HepG2 (cell line): ENCODE data around the gene SLC2A5. TPM values are rescaled to one million over a fixed set of nuclear protein-coding genes. Genes with fewer than 3 reads are reported as not detected.

Experiments used
- ARNT2 ChIP-seq: sonication (generic); formaldehyde crosslinking; IDR thresholded peaks from 2 replicates; pipeline ENCODE4 v1.8.0; 2022; ENCODE audit warnings: mild to moderate bottlenecking, low read depth, missing genetic modification reagents, moderate library complexity
- CHCHD3 ChIP-seq: sonication (generic); formaldehyde crosslinking; IDR thresholded peaks from 2 replicates; pipeline ENCODE4 v1.8.0; 2022; ENCODE audit warnings: mild to moderate bottlenecking, missing genetic modification reagents, moderate library complexity
- DBP ChIP-seq: sonication (generic); formaldehyde crosslinking; IDR thresholded peaks from 2 replicates; pipeline ENCODE4 v1.4.0; 2020; ENCODE audit warnings: missing genetic modification reagents; ENCODE audit errors: not compliant biosample characterization
- FOXP4 ChIP-seq: sonication (generic); formaldehyde crosslinking; IDR thresholded peaks from 2 replicates; pipeline ENCODE4 v1.4.0; 2020; ENCODE audit warnings: missing genetic modification reagents
- IKZF1 ChIP-seq: fragments of 450-650 bp; IDR thresholded peaks from 2 replicates; pipeline ENCODE4 v1.7.1; 2016
- JARID2 ChIP-seq: sonication (generic); formaldehyde crosslinking; IDR thresholded peaks from 2 replicates; pipeline ENCODE4 v1.8.1; 2023; ENCODE audit warnings: missing genetic modification reagents, inconsistent platforms; ENCODE audit not compliant: insufficient replicate concordance
- MAFK ChIP-seq, 2 experiments: IDR thresholded peaks in 1 of 2; conservative IDR thresholded peaks in 1 of 2; 2 replicates each; pipeline ENCODE4 v1.6.1; 2011; ENCODE audit warnings: improper control_type of control experiment in 2 of 2, low read length in 2 of 2
- MXD1 ChIP-seq: sonication (generic); formaldehyde crosslinking; IDR thresholded peaks from 2 replicates; pipeline ENCODE4 v1.4.0; 2020; ENCODE audit warnings: mild to moderate bottlenecking, missing genetic modification reagents
- RFX1 ChIP-seq: fragments of 450-650 bp; IDR thresholded peaks from 2 replicates; pipeline ENCODE4 v1.6.1; 2017
- SMAD9 ChIP-seq: sonication (generic); formaldehyde crosslinking; IDR thresholded peaks from 2 replicates; pipeline ENCODE4 v1.5.1; 2020; ENCODE audit warnings: mild to moderate bottlenecking, missing genetic modification reagents
- SUZ12 ChIP-seq: fragments of 150-350 bp; IDR thresholded peaks from 2 replicates; pipeline ENCODE4 v1.6.1; 2014; ENCODE audit warnings: low read depth, low read length
- TARDBP ChIP-seq: sonication (generic); formaldehyde crosslinking; IDR thresholded peaks from 2 replicates; pipeline ENCODE4 v1.8.0; 2022; ENCODE audit warnings: mild to moderate bottlenecking, missing genetic modification reagents
- TCF12 ChIP-seq, 2 experiments: fragments of 450-650 bp in 1 of 2; sonication (generic) in 1 of 2; formaldehyde crosslinking in 1 of 2; IDR thresholded peaks; 2 replicates each; pipeline versions ENCODE4 v1.6.1 to v1.8.0; 2017 to 2022; ENCODE audit warnings: antibody characterized with exemption in 1 of 2, mild to moderate bottlenecking in 1 of 2, missing genetic modification reagents in 1 of 2, moderate library complexity in 1 of 2
- U2AF1 ChIP-seq: fragments of 200-400 bp; formaldehyde crosslinking; optimal IDR thresholded peaks from 2 replicates; pipeline ENCODE3; 2017; ENCODE audit warnings: mild to moderate bottlenecking, low read depth, low read length
- ZBTB1 ChIP-seq: sonication (generic); formaldehyde crosslinking; IDR thresholded peaks from 2 replicates; pipeline ENCODE4 v1.4.0; 2020; ENCODE audit warnings: missing genetic modification reagents, borderline replicate concordance
- ZNF263 ChIP-seq: sonication (generic); formaldehyde crosslinking; IDR thresholded peaks from 2 replicates; pipeline ENCODE4 v1.4.0; 2020; ENCODE audit warnings: missing genetic modification reagents
- ZNF331 ChIP-seq: sonication (generic); formaldehyde crosslinking; IDR thresholded peaks from 2 replicates; pipeline ENCODE4 v1.4.0; 2020; ENCODE audit warnings: missing genetic modification reagents
- ZNF333 ChIP-seq: sonication (generic); formaldehyde crosslinking; IDR thresholded peaks from 2 replicates; pipeline ENCODE4 v1.4.0; 2020; ENCODE audit warnings: mild to moderate bottlenecking, missing genetic modification reagents, borderline replicate concordance
- ZNF503 ChIP-seq: sonication (generic); formaldehyde crosslinking; IDR thresholded peaks from 2 replicates; pipeline ENCODE4 v1.4.0; 2020; ENCODE audit warnings: missing genetic modification reagents
- ZNF687 ChIP-seq: sonication (generic); formaldehyde crosslinking; IDR thresholded peaks from 2 replicates; pipeline ENCODE4 v1.5.1; 2020; ENCODE audit warnings: mild to moderate bottlenecking, missing genetic modification reagents, moderate library complexity
- polyA plus RNA-seq, 8 experiments: library from polyadenylated mRNA; depleted of rRNA in 3 of 8; stranded (reverse) in 7 of 8; unstranded in 1 of 8; fragments of >200 nt; fragmentation: Illumina TruSeq in 4 of 8; extraction: Trizol in 4 of 8; gene quantifications; 2 replicates each; pipeline versions ENCODE4 v1.2.1 to v1.2.3, GENCODE V29; 2011 to 2016; ENCODE audit warnings: low read depth in 4 of 8, missing spikeins in 1 of 8, mixed read lengths in 1 of 8; ENCODE audit not compliant: insufficient read depth in 1 of 8
- total RNA-seq, 5 experiments: library from RNA; depleted of rRNA; stranded (reverse); fragments of >200 nt; fragmentation: Illumina TruSeq; extraction: Trizol; gene quantifications; 2 replicates each; pipeline ENCODE4 v1.2.3, GENCODE V29; 2016; ENCODE audit warnings: low read depth in 1 of 5

Gene SLC2A5
- total and polyA plus RNA-seq, 2 of the 13 experiments (the other 11 are each of a cell fraction or from before 2014, with no cell fraction given) = 0.04 to 0.54 TPM

GRCh38 chr1:9110669-9111356 lies 41.4 kb upstream of the SLC2A5 start (continued):
- TF ChIP-seq ZNF687 (CRISPR knock-in tag) (peak; percentile 78), IKZF1 (no peak), TARDBP (no peak), ZNF263 (CRISPR knock-in tag) (no peak), JARID2 (CRISPR knock-in tag) (no peak), ZNF333 (no peak), TCF12 (IDR thresholded peaks at IDR 0.05) (no peak), TCF12 (CRISPR knock-in tag; IDR thresholded peaks at IDR 0.05) (no peak), FOXP4 (CRISPR knock-in tag) (peak; percentile 39; the same call in 1 of the 2 replicates), ZNF331 (CRISPR knock-in tag) (no peak), ZNF503 (CRISPR knock-in tag) (no peak), MAFK (conservative IDR thresholded peaks at IDR 0.05 in 1 of 2, IDR thresholded peaks at IDR 0.05 in 1 of 2; ENCODE audit: low read length in 2 of 2) (no peak), DBP (CRISPR knock-in tag) (no peak), ARNT2 (CRISPR knock-in tag) (no peak), CHCHD3 (CRISPR knock-in tag) (no peak), U2AF1 (no peak), SMAD9 (CRISPR knock-in tag) (no peak), ZBTB1 (CRISPR knock-in tag) (no peak), MXD1 (no peak), SUZ12 (no peak), RFX1 (no peak)
